ENCODE data around the gene CFAP52. TPM values are rescaled to one million over a fixed set of nuclear protein-coding genes. Genes with fewer than 3 reads are reported as not detected.

CFAP52 gene
- polyA plus RNA-seq, 1 donor from 2014 or later: not detected

- no peaks in the 10 kb centered on the region for H3K4me1 Mint-ChIP-seq
- H3K4me3 Mint-ChIP-seq: no peak overlapping the region
- H3K27ac Mint-ChIP-seq: no peak overlapping the region
- no peaks in the 10 kb centered on the region for H3K27me3 Mint-ChIP-seq
- H3K36me3 Mint-ChIP-seq: peaks cover 3% of the 10 kb centered on the region
- peaks cover 0 to 11% (median 0%) of the 10 kb centered on the region in 3 donors for H3K9me3 Mint-ChIP-seq
Measured at GRCh38 chr17:9677896-9678295, 101.5 kb downstream of the CFAP52 start.

DNA sequence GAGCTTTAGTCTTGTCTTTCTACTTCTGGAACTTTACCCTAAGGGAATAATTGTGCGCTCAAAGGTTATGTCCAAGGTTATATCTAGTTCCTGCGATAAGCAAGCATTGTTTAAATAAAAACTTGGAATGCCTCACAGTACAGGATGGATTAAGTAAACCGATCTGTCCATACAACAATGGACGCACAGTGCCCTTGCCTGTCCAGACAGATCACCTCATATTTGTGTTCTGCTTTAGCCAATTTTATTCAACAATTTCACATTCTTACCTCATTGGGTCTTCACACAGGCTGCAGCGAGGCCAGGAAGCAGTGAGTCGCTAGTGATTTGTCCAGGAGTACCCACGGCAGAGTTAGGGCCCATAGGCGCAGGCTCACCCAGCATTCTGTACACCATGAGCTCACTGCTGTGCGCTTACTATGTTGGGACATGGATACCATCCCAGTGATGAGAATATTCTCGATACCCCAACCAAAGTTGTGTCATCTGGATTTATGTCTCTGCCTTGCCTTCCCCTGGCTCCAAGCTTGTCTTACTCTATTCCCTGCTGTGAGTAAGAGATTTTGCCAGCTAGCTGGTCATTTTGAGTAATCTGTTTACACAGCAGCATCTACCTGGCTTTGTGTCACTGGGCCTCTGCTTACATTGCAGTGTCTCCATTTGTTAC is 108.6 kb downstream of the CFAP52 start:
- Mint-ChIP-seq H3K27ac (no peak overlapping the region), H3K27me3 (no peaks in the 10 kb centered on the region), H3K4me3 (no peak overlapping the region), H3K36me3 (no peaks in the 10 kb centered on the region), H3K4me1 (no peaks in the 10 kb centered on the region), H3K9me3 (peaks cover 0 to 5% (median 5%) of the 10 kb centered on the region in 3 donors)

Other genes with a start within 250 kb of the CFAP52 start
- 142 TPM for gene STX8, start 822 bp upstream of the CFAP52 start, polyA plus RNA-seq
- not detected for gene USP43, start 68.9 kb downstream of the CFAP52 start, polyA plus RNA-seq
- gene DHRS7C, start 214.9 kb downstream of the CFAP52 start, polyA plus RNA-seq: not detected
- gene GSG1L2, start 245.4 kb downstream of the CFAP52 start, polyA plus RNA-seq: not detected
- gene GLP2R, start 249.3 kb downstream of the CFAP52 start, polyA plus RNA-seq: not detected